Epithelial cell of alveolus of lung (primary cell): ENCODE data around the gene INPP5A. TPM values are rescaled to one million over a fixed set of nuclear protein-coding genes. Genes with fewer than 3 reads are reported as not detected.

ENCODE experiments used
- total RNA-seq: library from RNA; depleted of rRNA; stranded (reverse); fragments of >200 nt; gene quantifications from 2 replicates; pipeline ENCODE4 v1.2.1, GENCODE V29; 2015

Gene INPP5A, protein sequence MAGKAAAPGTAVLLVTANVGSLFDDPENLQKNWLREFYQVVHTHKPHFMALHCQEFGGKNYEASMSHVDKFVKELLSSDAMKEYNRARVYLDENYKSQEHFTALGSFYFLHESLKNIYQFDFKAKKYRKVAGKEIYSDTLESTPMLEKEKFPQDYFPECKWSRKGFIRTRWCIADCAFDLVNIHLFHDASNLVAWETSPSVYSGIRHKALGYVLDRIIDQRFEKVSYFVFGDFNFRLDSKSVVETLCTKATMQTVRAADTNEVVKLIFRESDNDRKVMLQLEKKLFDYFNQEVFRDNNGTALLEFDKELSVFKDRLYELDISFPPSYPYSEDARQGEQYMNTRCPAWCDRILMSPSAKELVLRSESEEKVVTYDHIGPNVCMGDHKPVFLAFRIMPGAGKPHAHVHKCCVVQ
- 16.3 and 27.4 TPM in 2 replicates for total RNA-seq

GRCh38 chr10:132537684-132538001, at the start of gene INPP5A:
Gene INPP5A (plus strand): TSS chr10:132537787. CDS start chr10:132538097, 310 bp downstream.

DNA sequence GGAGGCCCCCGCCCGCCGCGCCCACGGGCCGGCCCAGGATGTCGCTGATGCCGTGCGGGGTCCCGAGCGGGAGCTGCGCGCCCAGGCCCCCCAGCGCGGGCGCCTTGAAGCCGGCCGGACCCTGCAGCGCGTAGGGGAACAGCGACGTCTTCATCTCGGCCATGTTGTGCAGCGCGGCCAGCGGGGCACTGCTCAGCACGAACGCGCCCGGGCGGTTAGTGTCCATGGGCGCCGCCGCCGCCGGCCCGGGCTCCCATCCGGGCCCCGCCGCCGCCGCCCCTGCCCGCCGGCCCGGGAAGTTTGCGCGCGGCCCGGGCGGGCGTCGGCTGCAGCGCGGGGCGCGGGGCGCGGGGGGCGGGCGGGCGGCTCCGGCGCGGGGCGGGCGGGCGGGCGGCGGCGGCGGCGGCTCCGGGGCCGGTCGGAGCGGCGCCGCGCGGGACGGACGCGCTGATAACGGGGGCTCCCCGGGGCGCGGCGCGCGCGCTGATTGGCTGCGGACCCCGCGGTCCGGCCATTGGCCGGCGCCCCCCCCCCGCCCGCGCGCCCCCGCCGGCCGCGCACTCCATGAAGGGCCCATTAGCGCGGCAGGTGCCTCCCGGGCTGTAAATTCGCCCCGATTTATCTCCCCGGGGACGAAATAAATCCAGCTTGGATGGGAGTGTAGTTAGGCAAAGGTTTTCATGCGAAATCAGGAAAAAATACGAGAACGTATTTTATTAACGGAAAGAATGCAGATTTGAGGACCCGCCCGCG, 248.3 kb downstream of the INPP5A start, which contains the start of gene NKX6-2:
NKX6-2 (minus strand) TSS at position 425 of the 753 bp plus-strand sequence; CDS start at position 226, 199 bp downstream.

Other genes with a start within 250 kb of the INPP5A start
- 4.6 and 5.7 TPM in 2 replicates for gene STK32C, start 229.8 kb upstream of the INPP5A start, total RNA-seq
- 5.2 and 7.3 TPM in 2 replicates for gene LRRC27, start 205.6 kb upstream of the INPP5A start, total RNA-seq
- gene PWWP2B, start 140.6 kb upstream of the INPP5A start, total RNA-seq, result 6.0 and 7.4 TPM in 2 replicates
- not detected in 2 replicates for gene NKX6-2, start 248.4 kb downstream of the INPP5A start, total RNA-seq